Body of pancreas (tissue), 4 donors: ENCODE data around the gene WDR3. TPM values are rescaled to one million over a fixed set of nuclear protein-coding genes. Genes with fewer than 3 reads are reported as not detected.

Experiments
- ATAC-seq: fragments of 150-250 bp; one replicate; pipeline ENCODE4 v1.9.1; 2016
- DNase-seq, 4 donors: peaks; one replicate each; pipeline ENCODE4 v3.0.0-alpha.2; 2019
- H3K27ac ChIP-seq, 4 donors: fragments of 200-600 bp; sonication (generic); 1 replicate in 3 of 4; 2 replicates in 1 of 4; pipeline versions ENCODE4 v1.5.1 to v1.6.1; 2016 to 2019; ENCODE audit warnings: mild to moderate bottlenecking in 1 of 4, mixed read lengths in 1 of 4, moderate library complexity in 1 of 4
- H3K27me3 ChIP-seq, 2 donors: fragments of 200-600 bp; sonication (generic); one replicate each; pipeline ENCODE4 v1.6.0; 2016; ENCODE audit warnings: mild to moderate bottlenecking in 1 of 2
- H3K36me3 ChIP-seq, 2 donors: fragments of 200-600 bp; sonication (generic); replicated peaks in 1 of 2; 2 replicates each; pipeline ENCODE4 v1.5.1; 2016; ENCODE audit warnings: low read depth in 2 of 2; ENCODE audit not compliant: insufficient read depth in 1 of 2
- H3K4me1 ChIP-seq: fragments of 200-600 bp; sonication (generic); one replicate; pipeline ENCODE4 v1.6.0; 2016
- H3K4me3 ChIP-seq, 2 donors: fragments of 200-600 bp; sonication (generic); 1 replicate in 1 of 2; 2 replicates in 1 of 2; pipeline ENCODE4 v1.5.1; 2016 to 2019
- H3K9me3 ChIP-seq, 3 donors: fragments of 200-600 bp; sonication (generic); 1 replicate in 2 of 3; 2 replicates in 1 of 3; pipeline ENCODE4 v1.5.1; 2016
- POLR2A ChIP-seq, 3 donors: fragments of 450-650 bp; IDR thresholded peaks; one replicate each; pipeline ENCODE4 v1.6.1; 2016; ENCODE audit warnings: antibody characterized with exemption in 3 of 3, mild to moderate bottlenecking in 2 of 3
- WGBS, 2 donors: methylation state at CpG; one replicate each; pipeline ENCODE4 v1.1.5; 2017; 5-methylcytosine and 5-hydroxymethylcytosine counted together
- intact Hi-C: fragments of 100-400 bp; cut with DNase I; formaldehyde crosslinking; loops from one replicate; pipeline ENCODE4 v1.15.1; 2023
- total RNA-seq, 2 donors: library from RNA; depleted of rRNA; stranded (reverse); fragments of >200 nt; gene quantifications; one replicate each; pipeline ENCODE4 v1.1.0, GENCODE V29; 2016
- TF ChIP-seq, protein P1 (sequence below), 7 experiments: fragments of 450-650 bp in 4 of 7; fragments of 200-600 bp in 3 of 7; sonication (generic) in 3 of 7; IDR thresholded peaks; one replicate each; pipeline ENCODE4 v1.5.1; 2016 to 2019; ENCODE audit warnings: antibody characterized with exemption in 7 of 7

The WDR3 gene
- total RNA-seq, 2 donors from 2014 or later, result 5.3 to 8.8 TPM

DNA sequence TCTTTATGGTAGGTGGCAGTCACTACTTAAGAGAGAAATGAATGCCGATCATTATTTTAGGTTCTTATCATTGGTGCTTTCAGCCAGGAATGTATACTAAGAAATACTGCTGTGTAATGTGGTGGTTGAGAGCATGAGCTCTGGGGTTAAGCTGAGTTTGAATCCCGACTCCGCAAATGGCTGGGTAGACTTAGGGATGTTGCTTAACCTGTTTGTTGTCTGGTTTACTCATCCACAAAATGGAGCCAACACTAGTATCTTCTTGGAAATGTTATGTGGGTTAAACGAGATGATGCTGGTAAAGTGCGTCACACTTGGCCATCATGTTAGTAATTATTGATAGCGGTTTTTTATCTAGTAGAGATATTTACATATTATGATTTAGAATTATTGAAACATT, 83.8 kb downstream of the WDR3 start:
- no peak for TF ChIP-seq POLR2A (IDR thresholded peaks at IDR 0.05)
- TF ChIP-seq, protein P1, sequence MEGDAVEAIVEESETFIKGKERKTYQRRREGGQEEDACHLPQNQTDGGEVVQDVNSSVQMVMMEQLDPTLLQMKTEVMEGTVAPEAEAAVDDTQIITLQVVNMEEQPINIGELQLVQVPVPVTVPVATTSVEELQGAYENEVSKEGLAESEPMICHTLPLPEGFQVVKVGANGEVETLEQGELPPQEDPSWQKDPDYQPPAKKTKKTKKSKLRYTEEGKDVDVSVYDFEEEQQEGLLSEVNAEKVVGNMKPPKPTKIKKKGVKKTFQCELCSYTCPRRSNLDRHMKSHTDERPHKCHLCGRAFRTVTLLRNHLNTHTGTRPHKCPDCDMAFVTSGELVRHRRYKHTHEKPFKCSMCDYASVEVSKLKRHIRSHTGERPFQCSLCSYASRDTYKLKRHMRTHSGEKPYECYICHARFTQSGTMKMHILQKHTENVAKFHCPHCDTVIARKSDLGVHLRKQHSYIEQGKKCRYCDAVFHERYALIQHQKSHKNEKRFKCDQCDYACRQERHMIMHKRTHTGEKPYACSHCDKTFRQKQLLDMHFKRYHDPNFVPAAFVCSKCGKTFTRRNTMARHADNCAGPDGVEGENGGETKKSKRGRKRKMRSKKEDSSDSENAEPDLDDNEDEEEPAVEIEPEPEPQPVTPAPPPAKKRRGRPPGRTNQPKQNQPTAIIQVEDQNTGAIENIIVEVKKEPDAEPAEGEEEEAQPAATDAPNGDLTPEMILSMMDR (IDR thresholded peaks at IDR 0.05), result no peak
- H3K4me3 ChIP-seq, result no peak overlapping the region
- 79 to 85% methylated on average over 6 of the region's 6 CpGs for WGBS, 2 donors
- no peaks in the 10 kb centered on the region for H3K9me3 ChIP-seq
- H3K36me3 ChIP-seq, result no peaks in the 10 kb centered on the region
- intact Hi-C loops, result no loop called here
- DNase-seq (no peak), ATAC-seq (no peak)
- no peak overlapping the region for H3K27ac ChIP-seq
- no peaks in the 10 kb centered on the region for H3K27me3 ChIP-seq
- H3K4me1 ChIP-seq, result no peaks in the 10 kb centered on the region

DNA sequence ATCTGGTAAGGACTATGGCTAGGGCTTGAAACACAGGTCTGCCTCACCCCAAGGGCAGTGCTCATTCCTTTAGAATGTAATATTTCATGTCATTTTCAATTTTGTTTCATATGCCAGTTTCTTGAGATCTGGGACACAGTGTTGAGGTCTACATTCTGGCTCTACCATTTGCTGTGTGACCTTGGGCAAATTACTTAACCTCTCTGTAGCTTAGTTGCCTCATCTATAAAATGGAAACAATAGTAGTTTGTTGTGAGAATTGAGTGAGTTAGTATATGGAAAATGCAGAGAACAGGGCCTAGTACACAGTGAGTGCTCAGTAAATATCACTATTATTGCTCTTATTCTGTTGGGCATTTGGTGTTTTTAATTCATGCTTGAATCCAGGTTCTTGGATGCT, 84.4 kb downstream of the WDR3 start:
- Histone ChIP-seq H3K27ac (no peak overlapping the region), H3K9me3 (no peaks in the 10 kb centered on the region), H3K4me1 (no peaks in the 10 kb centered on the region), H3K4me3 (no peak overlapping the region), H3K27me3 (no peaks in the 10 kb centered on the region), H3K36me3 (no peaks in the 10 kb centered on the region)
- intact Hi-C loops, result no loop called here
- ATAC-seq (no peak), DNase-seq (no peak)
- TF ChIP-seq, protein P1 (IDR thresholded peaks at IDR 0.05), result no peak
- TF ChIP-seq POLR2A (IDR thresholded peaks at IDR 0.05), result no peak

Other genes with a start within 250 kb of the WDR3 start
- 10 to 100 TPM; 15.8 to 20.8 TPM for gene GDAP2, start 118 bp upstream of the WDR3 start, total RNA-seq